GM23338 (cell line): ENCODE data around the gene EXOC4. TPM values are rescaled to one million over a fixed set of nuclear protein-coding genes. Genes with fewer than 3 reads are reported as not detected.

Experiments used
- ATAC-seq: fragments of 200-7000 bp; cut with Tn5 transposase; 3 replicates; pipeline ENCODE4 v1.9.1; 2020
- DNase-seq: peaks from one replicate; pipeline ENCODE4 v3.0.0-alpha.2; 2015; ENCODE audit warnings: low spot score
- H2AFZ ChIP-seq: fragments of 200-600 bp; sonication (generic); 2 replicates; pipeline ENCODE4 v1.8.0; 2016; ENCODE audit warnings: antibody characterized with exemption, mild to moderate bottlenecking, moderate library complexity
- H3F3A ChIP-seq: fragments of 200-600 bp; sonication (generic); replicated peaks from 2 replicates; pipeline ENCODE4 v1.8.0; 2017; ENCODE audit warnings: antibody characterized with exemption, mixed run types, low read depth
- H3K27ac ChIP-seq: fragments of 200-600 bp; sonication (generic); 2 replicates; pipeline ENCODE4 v1.6.1; 2016; ENCODE audit warnings: low read depth
- H3K27me3 ChIP-seq: fragments of 200-600 bp; sonication (generic); 2 replicates; pipeline ENCODE4 v1.8.0; 2016; ENCODE audit warnings: mild to moderate bottlenecking, mixed run types, moderate library complexity; ENCODE audit not compliant: insufficient read depth
- H3K36me3 ChIP-seq: fragments of 200-600 bp; sonication (generic); 2 replicates; pipeline ENCODE4 v1.8.0; 2016; ENCODE audit warnings: mild to moderate bottlenecking; ENCODE audit not compliant: insufficient read depth
- H3K4me1 ChIP-seq: fragments of 200-600 bp; sonication (generic); 2 replicates; pipeline ENCODE4 v1.8.0; 2016; ENCODE audit warnings: mild to moderate bottlenecking, moderate library complexity; ENCODE audit not compliant: insufficient read depth
- H3K4me2 ChIP-seq: fragments of 200-600 bp; sonication (generic); 2 replicates; pipeline ENCODE4 v1.7.1; 2017; ENCODE audit warnings: mixed run types
- H3K4me3 ChIP-seq: fragments of 200-600 bp; sonication (generic); 2 replicates; pipeline ENCODE4 v1.6.1; 2016; ENCODE audit warnings: mixed run types
- H3K79me2 ChIP-seq: fragments of 200-600 bp; sonication (generic); replicated peaks from 2 replicates; pipeline ENCODE4 v1.8.0; 2017; ENCODE audit warnings: mild to moderate bottlenecking; ENCODE audit not compliant: insufficient read depth
- H3K9me2 ChIP-seq: fragments of 200-600 bp; sonication (generic); 2 replicates; pipeline ENCODE4 v1.8.0; 2017; ENCODE audit not compliant: insufficient read depth
- H4K20me1 ChIP-seq: fragments of 200-600 bp; sonication (generic); replicated peaks from 2 replicates; pipeline ENCODE4 v1.8.0; 2017; ENCODE audit warnings: mild to moderate bottlenecking; ENCODE audit not compliant: insufficient read depth
- H3K27ac Mint-ChIP-seq: 2 replicates; pipeline ENCODE4 v1.8.0; 2020; ENCODE audit warnings: inconsistent platforms, mild to moderate bottlenecking, moderate library complexity, mixed read lengths
- H3K27me3 Mint-ChIP-seq: 3 replicates; pipeline ENCODE4 v1.8.0; 2022; ENCODE audit warnings: low read depth, mild to moderate bottlenecking, moderate library complexity, mixed read lengths, inconsistent platforms; ENCODE audit not compliant: insufficient read depth, poor library complexity
- H3K36me3 Mint-ChIP-seq: 3 replicates; pipeline ENCODE4 v1.8.0; 2021; ENCODE audit warnings: low read depth, mild to moderate bottlenecking, inconsistent platforms, moderate library complexity, mixed read lengths
- H3K4me1 Mint-ChIP-seq: 3 replicates; pipeline ENCODE4 v1.8.0; 2020; ENCODE audit warnings: mild to moderate bottlenecking, inconsistent platforms, mixed read lengths
- H3K4me3 Mint-ChIP-seq: 3 replicates; pipeline ENCODE4 v1.8.0; 2021; ENCODE audit warnings: moderate library complexity, mild to moderate bottlenecking, inconsistent platforms, mixed read lengths
- H3K9me3 Mint-ChIP-seq: 3 replicates; pipeline ENCODE4 v1.8.0; 2020; ENCODE audit warnings: moderate library complexity, mild to moderate bottlenecking, inconsistent platforms, mixed read lengths
- CREB1 ChIP-seq: fragments of 250-450 bp; sonication (Bioruptor Pico); IDR thresholded peaks from 2 replicates; pipeline ENCODE4 v1.5.0; 2020; ENCODE audit warnings: low read depth, mild to moderate bottlenecking, moderate library complexity
- EZH2 ChIP-seq: fragments of 200-600 bp; sonication (generic); IDR thresholded peaks from one replicate; pipeline ENCODE4 v1.8.0; 2017; ENCODE audit warnings: antibody characterized with exemption, mild to moderate bottlenecking, low read depth; ENCODE audit not compliant: unreplicated experiment
- EZH2phosphoT487 ChIP-seq: fragments of 200-600 bp; sonication (generic); IDR thresholded peaks from one replicate; pipeline ENCODE4 v1.8.1; 2018; ENCODE audit warnings: antibody characterized with exemption; ENCODE audit not compliant: unreplicated experiment
- JUNB ChIP-seq: IDR thresholded peaks from one replicate; pipeline ENCODE4 v1.6.1; 2016; ENCODE audit warnings: antibody characterized with exemption; ENCODE audit not compliant: unreplicated experiment
- NANOG ChIP-seq: IDR thresholded peaks from 2 replicates; pipeline ENCODE4 v1.6.1; 2016; ENCODE audit warnings: antibody characterized with exemption, borderline replicate concordance
- POLR2AphosphoS5 ChIP-seq: IDR thresholded peaks from 2 replicates; pipeline ENCODE4 v1.6.1; 2016; ENCODE audit warnings: antibody characterized with exemption, low read depth
- STAT1 ChIP-seq: IDR thresholded peaks from one replicate; pipeline ENCODE4 v1.6.1; 2016; ENCODE audit warnings: antibody characterized with exemption; ENCODE audit not compliant: unreplicated experiment
- ZNF114 ChIP-seq: fragments of 250-450 bp; sonication (Bioruptor Pico); IDR thresholded peaks from 2 replicates; pipeline ENCODE4 v1.5.0; 2020; ENCODE audit warnings: mild to moderate bottlenecking, moderate library complexity
- ZNF331 ChIP-seq: fragments of 250-450 bp; sonication (Bioruptor Pico); IDR thresholded peaks from 2 replicates; pipeline ENCODE4 v1.5.0; 2020; ENCODE audit warnings: low read depth, mild to moderate bottlenecking, moderate library complexity
- polyA plus RNA-seq: library from polyadenylated mRNA; unstranded; fragments of >200 nt; fragmentation: Nextera tagmentation; extraction: Ambion mirVana; gene quantifications from 2 replicates; pipeline ENCODE4 v1.2.1, GENCODE V29; 2016
- total RNA-seq: library from RNA; depleted of rRNA; stranded (reverse); fragments of >200 nt; shearing (Covaris generic); gene quantifications from 2 replicates; pipeline ENCODE4 v1.2.3, GENCODE V29; 2014
- TF ChIP-seq, protein P1 (sequence below): IDR thresholded peaks from 2 replicates; pipeline ENCODE4 v1.6.1; 2016; ENCODE audit warnings: antibody characterized with exemption
- TF ChIP-seq, protein P2 (sequence below): IDR thresholded peaks from one replicate; pipeline ENCODE4 v1.6.1; 2018; ENCODE audit warnings: antibody characterized with exemption; ENCODE audit not compliant: unreplicated experiment
- TF ChIP-seq, protein P3 (sequence below), 2 experiments: fragments of 200-600 bp in 1 of 2; sonication (generic) in 1 of 2; conservative IDR thresholded peaks; 2 replicates each; pipeline versions ENCODE4 v1.5.1 to v1.6.1; 2016 to 2017; ENCODE audit warnings: antibody characterized with exemption in 2 of 2, low read depth in 2 of 2, mild to moderate bottlenecking in 2 of 2, moderate library complexity in 1 of 2
- TF ChIP-seq, protein P4 (sequence below): fragments of 250-450 bp; sonication (Bioruptor Pico); IDR thresholded peaks from 2 replicates; pipeline ENCODE4 v1.5.0; 2020; ENCODE audit warnings: mild to moderate bottlenecking, moderate library complexity

The EXOC4 gene
- total and polyA plus RNA-seq, 2 experiments from 2014 or later: 37.5 to 52.7 TPM

DNA sequence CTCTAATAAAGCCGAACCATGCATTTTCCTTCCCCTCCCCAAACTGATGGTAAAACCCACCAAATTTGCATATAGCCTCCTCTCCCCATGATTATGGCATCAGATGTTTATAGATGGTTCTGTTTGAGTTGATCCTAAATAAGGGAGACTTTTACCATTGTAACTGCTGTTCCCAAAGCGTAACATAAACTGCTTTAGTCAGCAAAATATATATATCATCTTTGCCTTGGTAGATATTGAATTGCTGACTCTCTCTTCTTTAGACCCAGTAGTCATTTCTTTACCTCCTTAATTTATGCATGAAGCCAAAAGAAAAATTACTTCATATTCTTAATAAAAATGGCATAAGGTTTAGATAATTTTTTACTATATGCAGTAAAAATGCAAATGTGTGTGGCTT, 788.1 kb downstream of the EXOC4 start:
- Histone ChIP-seq H3K4me2 (no peak overlapping the region), H3K9me2 (peaks cover 7% of the 10 kb centered on the region; the same call in 1 of the 2 replicates), H3K27me3 (no peaks in the 10 kb centered on the region), H3K4me3 (no peak overlapping the region), H2AFZ (no peak overlapping the region), H3K79me2 (no peaks in the 10 kb centered on the region), H3K4me1 (no peaks in the 10 kb centered on the region; the same call in 1 of the 2 replicates), H3K36me3 (no peaks in the 10 kb centered on the region), H4K20me1 (no peaks in the 10 kb centered on the region), H3F3A (no peaks in the 10 kb centered on the region), H3K27ac (no peak overlapping the region)
- no peak for ATAC-seq
- Mint-ChIP-seq H3K27ac (no peak overlapping the region), H3K4me1 (peaks cover 4% of the 10 kb centered on the region; the same call in 2 of the 3 replicates), H3K36me3 (no peaks in the 10 kb centered on the region), H3K27me3 (no peaks in the 10 kb centered on the region), H3K9me3 (no peaks in the 10 kb centered on the region), H3K4me3 (no peak overlapping the region)
- DNase-seq: no peak
- TF ChIP-seq ZNF114 (CRISPR knock-in tag) (no peak), CREB1 (CRISPR knock-in tag) (no peak), EZH2 (no peak), JUNB (no peak), ZNF331 (no peak), NANOG (no peak), POLR2AphosphoS5 (no peak), EZH2phosphoT487 (no peak), STAT1 (no peak)
- TF ChIP-seq, protein P1, sequence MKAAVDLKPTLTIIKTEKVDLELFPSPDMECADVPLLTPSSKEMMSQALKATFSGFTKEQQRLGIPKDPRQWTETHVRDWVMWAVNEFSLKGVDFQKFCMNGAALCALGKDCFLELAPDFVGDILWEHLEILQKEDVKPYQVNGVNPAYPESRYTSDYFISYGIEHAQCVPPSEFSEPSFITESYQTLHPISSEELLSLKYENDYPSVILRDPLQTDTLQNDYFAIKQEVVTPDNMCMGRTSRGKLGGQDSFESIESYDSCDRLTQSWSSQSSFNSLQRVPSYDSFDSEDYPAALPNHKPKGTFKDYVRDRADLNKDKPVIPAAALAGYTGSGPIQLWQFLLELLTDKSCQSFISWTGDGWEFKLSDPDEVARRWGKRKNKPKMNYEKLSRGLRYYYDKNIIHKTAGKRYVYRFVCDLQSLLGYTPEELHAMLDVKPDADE: no peak
- TF ChIP-seq, protein P2, sequence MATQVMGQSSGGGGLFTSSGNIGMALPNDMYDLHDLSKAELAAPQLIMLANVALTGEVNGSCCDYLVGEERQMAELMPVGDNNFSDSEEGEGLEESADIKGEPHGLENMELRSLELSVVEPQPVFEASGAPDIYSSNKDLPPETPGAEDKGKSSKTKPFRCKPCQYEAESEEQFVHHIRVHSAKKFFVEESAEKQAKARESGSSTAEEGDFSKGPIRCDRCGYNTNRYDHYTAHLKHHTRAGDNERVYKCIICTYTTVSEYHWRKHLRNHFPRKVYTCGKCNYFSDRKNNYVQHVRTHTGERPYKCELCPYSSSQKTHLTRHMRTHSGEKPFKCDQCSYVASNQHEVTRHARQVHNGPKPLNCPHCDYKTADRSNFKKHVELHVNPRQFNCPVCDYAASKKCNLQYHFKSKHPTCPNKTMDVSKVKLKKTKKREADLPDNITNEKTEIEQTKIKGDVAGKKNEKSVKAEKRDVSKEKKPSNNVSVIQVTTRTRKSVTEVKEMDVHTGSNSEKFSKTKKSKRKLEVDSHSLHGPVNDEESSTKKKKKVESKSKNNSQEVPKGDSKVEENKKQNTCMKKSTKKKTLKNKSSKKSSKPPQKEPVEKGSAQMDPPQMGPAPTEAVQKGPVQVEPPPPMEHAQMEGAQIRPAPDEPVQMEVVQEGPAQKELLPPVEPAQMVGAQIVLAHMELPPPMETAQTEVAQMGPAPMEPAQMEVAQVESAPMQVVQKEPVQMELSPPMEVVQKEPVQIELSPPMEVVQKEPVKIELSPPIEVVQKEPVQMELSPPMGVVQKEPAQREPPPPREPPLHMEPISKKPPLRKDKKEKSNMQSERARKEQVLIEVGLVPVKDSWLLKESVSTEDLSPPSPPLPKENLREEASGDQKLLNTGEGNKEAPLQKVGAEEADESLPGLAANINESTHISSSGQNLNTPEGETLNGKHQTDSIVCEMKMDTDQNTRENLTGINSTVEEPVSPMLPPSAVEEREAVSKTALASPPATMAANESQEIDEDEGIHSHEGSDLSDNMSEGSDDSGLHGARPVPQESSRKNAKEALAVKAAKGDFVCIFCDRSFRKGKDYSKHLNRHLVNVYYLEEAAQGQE: no peak
- TF ChIP-seq, protein P3, sequence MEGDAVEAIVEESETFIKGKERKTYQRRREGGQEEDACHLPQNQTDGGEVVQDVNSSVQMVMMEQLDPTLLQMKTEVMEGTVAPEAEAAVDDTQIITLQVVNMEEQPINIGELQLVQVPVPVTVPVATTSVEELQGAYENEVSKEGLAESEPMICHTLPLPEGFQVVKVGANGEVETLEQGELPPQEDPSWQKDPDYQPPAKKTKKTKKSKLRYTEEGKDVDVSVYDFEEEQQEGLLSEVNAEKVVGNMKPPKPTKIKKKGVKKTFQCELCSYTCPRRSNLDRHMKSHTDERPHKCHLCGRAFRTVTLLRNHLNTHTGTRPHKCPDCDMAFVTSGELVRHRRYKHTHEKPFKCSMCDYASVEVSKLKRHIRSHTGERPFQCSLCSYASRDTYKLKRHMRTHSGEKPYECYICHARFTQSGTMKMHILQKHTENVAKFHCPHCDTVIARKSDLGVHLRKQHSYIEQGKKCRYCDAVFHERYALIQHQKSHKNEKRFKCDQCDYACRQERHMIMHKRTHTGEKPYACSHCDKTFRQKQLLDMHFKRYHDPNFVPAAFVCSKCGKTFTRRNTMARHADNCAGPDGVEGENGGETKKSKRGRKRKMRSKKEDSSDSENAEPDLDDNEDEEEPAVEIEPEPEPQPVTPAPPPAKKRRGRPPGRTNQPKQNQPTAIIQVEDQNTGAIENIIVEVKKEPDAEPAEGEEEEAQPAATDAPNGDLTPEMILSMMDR (conservative IDR thresholded peaks at IDR 0.05; ENCODE audit: low read depth in 2 of 2): no peak
- TF ChIP-seq, protein P4, sequence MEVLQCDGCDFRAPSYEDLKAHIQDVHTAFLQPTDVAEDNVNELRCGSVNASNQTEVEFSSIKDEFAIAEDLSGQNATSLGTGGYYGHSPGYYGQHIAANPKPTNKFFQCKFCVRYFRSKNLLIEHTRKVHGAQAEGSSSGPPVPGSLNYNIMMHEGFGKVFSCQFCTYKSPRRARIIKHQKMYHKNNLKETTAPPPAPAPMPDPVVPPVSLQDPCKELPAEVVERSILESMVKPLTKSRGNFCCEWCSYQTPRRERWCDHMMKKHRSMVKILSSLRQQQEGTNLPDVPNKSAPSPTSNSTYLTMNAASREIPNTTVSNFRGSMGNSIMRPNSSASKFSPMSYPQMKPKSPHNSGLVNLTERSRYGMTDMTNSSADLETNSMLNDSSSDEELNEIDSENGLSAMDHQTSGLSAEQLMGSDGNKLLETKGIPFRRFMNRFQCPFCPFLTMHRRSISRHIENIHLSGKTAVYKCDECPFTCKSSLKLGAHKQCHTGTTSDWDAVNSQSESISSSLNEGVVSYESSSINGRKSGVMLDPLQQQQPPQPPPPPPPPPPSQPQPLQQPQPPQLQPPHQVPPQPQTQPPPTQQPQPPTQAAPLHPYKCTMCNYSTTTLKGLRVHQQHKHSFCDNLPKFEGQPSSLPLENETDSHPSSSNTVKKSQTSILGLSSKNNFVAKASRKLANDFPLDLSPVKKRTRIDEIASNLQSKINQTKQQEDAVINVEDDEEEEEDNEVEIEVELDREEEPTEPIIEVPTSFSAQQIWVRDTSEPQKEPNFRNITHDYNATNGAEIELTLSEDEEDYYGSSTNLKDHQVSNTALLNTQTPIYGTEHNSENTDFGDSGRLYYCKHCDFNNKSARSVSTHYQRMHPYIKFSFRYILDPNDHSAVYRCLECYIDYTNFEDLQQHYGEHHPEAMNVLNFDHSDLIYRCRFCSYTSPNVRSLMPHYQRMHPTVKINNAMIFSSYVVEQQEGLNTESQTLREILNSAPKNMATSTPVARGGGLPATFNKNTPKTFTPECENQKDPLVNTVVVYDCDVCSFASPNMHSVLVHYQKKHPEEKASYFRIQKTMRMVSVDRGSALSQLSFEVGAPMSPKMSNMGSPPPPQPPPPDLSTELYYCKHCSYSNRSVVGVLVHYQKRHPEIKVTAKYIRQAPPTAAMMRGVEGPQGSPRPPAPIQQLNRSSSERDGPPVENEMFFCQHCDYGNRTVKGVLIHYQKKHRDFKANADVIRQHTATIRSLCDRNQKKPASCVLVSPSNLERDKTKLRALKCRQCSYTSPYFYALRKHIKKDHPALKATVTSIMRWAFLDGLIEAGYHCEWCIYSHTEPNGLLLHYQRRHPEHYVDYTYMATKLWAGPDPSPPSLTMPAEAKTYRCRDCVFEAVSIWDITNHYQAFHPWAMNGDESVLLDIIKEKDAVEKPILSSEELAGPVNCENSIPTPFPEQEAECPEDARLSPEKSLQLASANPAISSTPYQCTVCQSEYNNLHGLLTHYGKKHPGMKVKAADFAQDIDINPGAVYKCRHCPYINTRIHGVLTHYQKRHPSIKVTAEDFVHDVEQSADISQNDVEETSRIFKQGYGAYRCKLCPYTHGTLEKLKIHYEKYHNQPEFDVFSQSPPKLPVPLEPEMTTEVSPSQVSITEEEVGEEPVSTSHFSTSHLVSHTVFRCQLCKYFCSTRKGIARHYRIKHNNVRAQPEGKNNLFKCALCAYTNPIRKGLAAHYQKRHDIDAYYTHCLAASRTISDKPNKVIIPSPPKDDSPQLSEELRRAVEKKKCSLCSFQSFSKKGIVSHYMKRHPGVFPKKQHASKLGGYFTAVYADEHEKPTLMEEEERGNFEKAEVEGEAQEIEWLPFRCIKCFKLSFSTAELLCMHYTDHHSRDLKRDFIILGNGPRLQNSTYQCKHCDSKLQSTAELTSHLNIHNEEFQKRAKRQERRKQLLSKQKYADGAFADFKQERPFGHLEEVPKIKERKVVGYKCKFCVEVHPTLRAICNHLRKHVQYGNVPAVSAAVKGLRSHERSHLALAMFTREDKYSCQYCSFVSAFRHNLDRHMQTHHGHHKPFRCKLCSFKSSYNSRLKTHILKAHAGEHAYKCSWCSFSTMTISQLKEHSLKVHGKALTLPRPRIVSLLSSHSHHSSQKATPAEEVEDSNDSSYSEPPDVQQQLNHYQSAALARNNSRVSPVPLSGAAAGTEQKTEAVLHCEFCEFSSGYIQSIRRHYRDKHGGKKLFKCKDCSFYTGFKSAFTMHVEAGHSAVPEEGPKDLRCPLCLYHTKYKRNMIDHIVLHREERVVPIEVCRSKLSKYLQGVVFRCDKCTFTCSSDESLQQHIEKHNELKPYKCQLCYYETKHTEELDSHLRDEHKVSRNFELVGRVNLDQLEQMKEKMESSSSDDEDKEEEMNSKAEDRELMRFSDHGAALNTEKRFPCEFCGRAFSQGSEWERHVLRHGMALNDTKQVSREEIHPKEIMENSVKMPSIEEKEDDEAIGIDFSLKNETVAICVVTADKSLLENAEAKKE (CRISPR knock-in tag): no peak
